Kidney (tissue), 14 donors: ENCODE results near the gene HSF4. TPM values are rescaled to one million over a fixed set of nuclear protein-coding genes. Genes with fewer than 3 reads are reported as not detected.
A peak's percentile ranks its signal among the peaks of the same experiment; 100 is the strongest.

Source experiments
- DNase-seq, 5 donors: peaks; one replicate each; pipeline ENCODE4 v3.0.0-alpha.2; 2013 to 2020
- FAIRE-seq: peaks from 2 replicates; lab custom pipeline; 2012; peaks lifted over from hg19 to GRCh38; lab: Jason Lieb, UNC
- H3K27ac ChIP-seq, 2 donors: one replicate each; pipeline ENCODE4 v1.7.0; 2013; ENCODE audit warnings: low read depth in 2 of 2, low read length in 2 of 2, inconsistent platforms in 1 of 2
- H3K27me3 ChIP-seq: one replicate; pipeline ENCODE4 v1.7.1; 2013; ENCODE audit warnings: low read length, inconsistent platforms; ENCODE audit not compliant: control insufficient read depth, insufficient read depth
- H3K36me3 ChIP-seq, 3 donors: one replicate each; pipeline versions ENCODE4 v1.7.0 to v1.7.1; 2013; ENCODE audit warnings: low read length in 3 of 3, control low read depth in 1 of 3, inconsistent platforms in 1 of 3; ENCODE audit not compliant: insufficient read depth in 3 of 3, control insufficient read depth in 2 of 3
- H3K4me1 ChIP-seq, 3 donors: one replicate each; pipeline versions ENCODE4 v1.7.0 to v1.7.1; 2013; ENCODE audit warnings: low read length in 3 of 3, inconsistent platforms in 1 of 3, low read depth in 1 of 3; ENCODE audit not compliant: control insufficient read depth in 2 of 3, insufficient read depth in 2 of 3
- H3K4me3 ChIP-seq, 3 donors: one replicate each; pipeline versions ENCODE4 v1.7.0 to v1.8.1; 2013; ENCODE audit warnings: low read length in 3 of 3, control low read depth in 1 of 3, inconsistent platforms in 1 of 3
- H3K9ac ChIP-seq, 3 donors: one replicate each; pipeline versions ENCODE4 v1.7.0 to v1.7.1; 2013; ENCODE audit warnings: low read length in 3 of 3, control low read depth in 1 of 3, inconsistent platforms in 1 of 3
- H3K9me3 ChIP-seq, 3 donors: one replicate each; pipeline versions ENCODE4 v1.7.0 to v1.7.1; 2013; ENCODE audit warnings: low read length in 3 of 3, control low read depth in 1 of 3, inconsistent platforms in 1 of 3; ENCODE audit not compliant: control insufficient read depth in 2 of 3, insufficient read depth in 1 of 3
- intact Hi-C: fragments of 100-400 bp; cut with DNase I; formaldehyde crosslinking; loops from one replicate; pipeline ENCODE4 v1.11.1; 2022
- polyA plus RNA-seq: library from polyadenylated mRNA; stranded (reverse); fragments of 350-450 nt; fragmentation: Illumina TruSeq; extraction: RNeasy Lipid Tissue Mini Kit (QIAGEN cat#74804); gene quantifications from one replicate; pipeline ENCODE4 v1.2.3, GENCODE V29; 2014; ENCODE audit warnings: low read depth, low replicate concordance; ENCODE audit not compliant: insufficient read depth
- total RNA-seq: library from RNA; stranded (reverse); fragmentation: NEBNext Ultra II Directional; extraction: Animal tissue kit (Norgen Biotek cat#: 25700); gene quantifications from one replicate; pipeline ENCODE4 v1.2.1, GENCODE V29; 2021
- TF ChIP-seq, protein P1 (sequence below): IDR thresholded peaks from 3 replicates; pipeline ENCODE4 v1.5.1; 2012; ENCODE audit warnings: mild to moderate bottlenecking, moderate library complexity, borderline replicate concordance; ENCODE audit not compliant: insufficient read depth; ENCODE audit errors: extremely low read depth
- donor health status: control.
- donor health status: control.
- donor health status: control.
- donor health status: control.
- donor health status: control.
- donor health status: DM: yes; HTN: yes; CAD: no.
- donor health status: Normal renal cell carcinoma (clear cell type).

Gene HSF4
- total and polyA plus RNA-seq, 2 donors from 2014 or later: 26.7 to 37.9 TPM

DNA sequence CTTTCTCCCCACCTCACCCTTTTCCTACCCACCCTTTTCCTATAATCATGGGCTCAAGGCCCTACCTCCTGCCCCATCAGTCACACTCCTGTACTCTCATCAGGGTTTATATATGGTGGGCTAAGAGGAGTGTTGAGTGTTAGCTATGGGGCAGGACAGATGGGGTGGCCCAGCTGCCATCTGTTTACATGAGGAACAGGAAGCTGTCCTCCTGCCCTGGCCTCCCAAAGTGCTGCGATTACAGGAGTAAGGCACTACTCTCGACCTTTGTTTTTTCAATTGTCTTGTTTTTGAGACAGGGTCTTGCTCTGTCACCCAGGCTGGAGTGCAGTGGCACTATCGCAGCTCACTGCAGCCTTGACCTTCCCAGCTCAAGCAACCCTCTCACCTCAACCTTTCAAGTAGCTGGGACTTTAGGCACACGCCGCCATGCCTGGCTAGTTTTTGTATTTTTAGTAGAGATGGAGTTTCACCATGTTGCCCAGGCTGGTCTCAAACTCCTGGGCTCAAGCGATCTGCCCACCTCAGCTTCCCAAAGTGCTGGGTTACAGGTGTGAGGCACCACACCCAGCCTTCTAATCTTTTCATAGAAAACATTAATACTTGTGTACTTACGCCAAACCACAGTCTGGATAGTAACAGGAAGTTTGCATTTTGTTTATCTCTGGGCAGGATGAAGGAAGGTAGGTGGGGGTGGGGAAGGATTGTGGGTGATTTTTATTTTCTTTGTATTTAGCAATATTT, 6.5 kb upstream of the HSF4 start:
- TF ChIP-seq, protein P1, sequence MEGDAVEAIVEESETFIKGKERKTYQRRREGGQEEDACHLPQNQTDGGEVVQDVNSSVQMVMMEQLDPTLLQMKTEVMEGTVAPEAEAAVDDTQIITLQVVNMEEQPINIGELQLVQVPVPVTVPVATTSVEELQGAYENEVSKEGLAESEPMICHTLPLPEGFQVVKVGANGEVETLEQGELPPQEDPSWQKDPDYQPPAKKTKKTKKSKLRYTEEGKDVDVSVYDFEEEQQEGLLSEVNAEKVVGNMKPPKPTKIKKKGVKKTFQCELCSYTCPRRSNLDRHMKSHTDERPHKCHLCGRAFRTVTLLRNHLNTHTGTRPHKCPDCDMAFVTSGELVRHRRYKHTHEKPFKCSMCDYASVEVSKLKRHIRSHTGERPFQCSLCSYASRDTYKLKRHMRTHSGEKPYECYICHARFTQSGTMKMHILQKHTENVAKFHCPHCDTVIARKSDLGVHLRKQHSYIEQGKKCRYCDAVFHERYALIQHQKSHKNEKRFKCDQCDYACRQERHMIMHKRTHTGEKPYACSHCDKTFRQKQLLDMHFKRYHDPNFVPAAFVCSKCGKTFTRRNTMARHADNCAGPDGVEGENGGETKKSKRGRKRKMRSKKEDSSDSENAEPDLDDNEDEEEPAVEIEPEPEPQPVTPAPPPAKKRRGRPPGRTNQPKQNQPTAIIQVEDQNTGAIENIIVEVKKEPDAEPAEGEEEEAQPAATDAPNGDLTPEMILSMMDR: no peak
- H3K27ac ChIP-seq: no peak overlapping the region
- H3K9me3 ChIP-seq: no peaks in the 10 kb centered on the region
- FAIRE-seq (no peak), DNase-seq (peak in 1 of 5 donors; percentile 40)
- peaks cover 54% of the 10 kb centered on the region for H3K27me3 ChIP-seq
- no peak overlapping the region for H3K9ac ChIP-seq
- intact Hi-C loops: no loop called here
- H3K4me1 ChIP-seq: peaks cover 0 to 32% (median 6%) of the 10 kb centered on the region in 3 donors
- no peak overlapping the region for H3K4me3 ChIP-seq
- no peaks in the 10 kb centered on the region for H3K36me3 ChIP-seq

- Histone ChIP-seq H3K27me3 (peaks cover 54% of the 10 kb centered on the region), H3K4me3 (peak overlapping the region; percentile 33 to 88 (median 77)), H3K27ac (peak overlapping the region; percentile 8 to 67), H3K9me3 (no peaks in the 10 kb centered on the region), H3K4me1 (peaks cover 0 to 40% (median 6%) of the 10 kb centered on the region in 3 donors), H3K9ac (peak overlapping the region in 2 of 3 donors; percentile 18 to 90), H3K36me3 (no peaks in the 10 kb centered on the region)
- FAIRE-seq (no peak), DNase-seq (peak in 4 of 5 donors; percentile 10 to 91 (median 61))
- intact Hi-C loops: no loop called here
- TF ChIP-seq, protein P1: no peak
Measured at GRCh38 chr16:67158637-67159600, 5.6 kb upstream of the HSF4 start.

DNA sequence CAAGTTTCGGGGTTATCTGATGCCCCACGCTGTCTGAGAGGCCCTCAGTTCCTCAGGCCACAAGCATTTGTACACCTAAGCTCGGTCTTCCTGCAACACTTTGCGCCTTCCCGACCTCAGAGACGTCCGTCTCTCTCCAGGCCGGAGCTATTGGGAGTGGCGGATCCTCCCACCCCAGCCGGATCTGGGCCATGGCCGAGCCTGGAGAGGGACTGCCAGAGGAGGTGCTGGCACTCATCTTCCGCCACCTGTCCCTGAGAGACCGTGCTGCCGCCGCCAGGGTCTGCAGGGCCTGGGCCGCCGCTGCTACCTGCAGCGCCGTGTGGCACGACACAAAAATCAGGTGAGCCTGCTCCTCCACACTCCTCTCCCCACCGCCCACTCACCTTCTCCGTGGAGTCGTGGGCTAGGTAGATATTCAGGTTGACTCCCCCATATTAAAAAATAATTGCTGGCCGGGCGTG, 2.9 kb upstream of the HSF4 start:
- FAIRE-seq (no peak), DNase-seq (peak in 2 of 5 donors; percentile 53 to 78)
- no peak overlapping the region for H3K27ac ChIP-seq
- H3K36me3 ChIP-seq: no peaks in the 10 kb centered on the region
- no peaks in the 10 kb centered on the region for H3K9me3 ChIP-seq
- peak overlapping the region in 1 of 3 donors; percentile 88 for H3K4me3 ChIP-seq
- TF ChIP-seq, protein P1: no peak
- H3K27me3 ChIP-seq: peaks cover 52% of the 10 kb centered on the region
- intact Hi-C loops: no loop called here
- no peak overlapping the region for H3K9ac ChIP-seq
- H3K4me1 ChIP-seq: peaks cover 0 to 43% (median 6%) of the 10 kb centered on the region in 3 donors
